Gastroesophageal sphincter (tissue), 4 donors: ENCODE measurements around the gene VAMP8. TPM values are rescaled to one million over a fixed set of nuclear protein-coding genes. Genes with fewer than 3 reads are reported as not detected.
"Not testable (repeated sequence)": the region's sequence is repeated elsewhere in the genome, so short reads cannot be mapped to it uniquely, and the experiment has no call there.

Source experiments
- ATAC-seq: fragments of 150-250 bp; one replicate; pipeline ENCODE4 v1.9.1; 2016; ENCODE audit warnings: mild to moderate bottlenecking, moderate library complexity
- H3K27ac ChIP-seq, 4 donors: fragments of 200-600 bp; sonication (generic) in 3 of 4; 1 replicate in 3 of 4; 2 replicates in 1 of 4; pipeline ENCODE4 v1.5.1; 2016 to 2019
- H3K27me3 ChIP-seq: fragments of 200-600 bp; sonication (generic); one replicate; pipeline ENCODE4 v1.5.1; 2019
- H3K36me3 ChIP-seq, 2 donors: fragments of 200-600 bp; sonication (generic); one replicate each; pipeline ENCODE4 v1.5.1; 2019; ENCODE audit warnings: control low read depth in 1 of 2
- H3K4me1 ChIP-seq, 3 donors: fragments of 200-600 bp; sonication (generic); 1 replicate in 2 of 3; 2 replicates in 1 of 3; pipeline ENCODE4 v1.5.1; 2016 to 2019; ENCODE audit warnings: control low read depth in 2 of 3
- H3K4me3 ChIP-seq, 2 donors: fragments of 200-600 bp; sonication (generic); one replicate each; pipeline ENCODE4 v1.5.1; 2019; ENCODE audit warnings: mild to moderate bottlenecking in 1 of 2, moderate library complexity in 1 of 2
- H3K9me3 ChIP-seq, 3 donors: fragments of 200-600 bp; sonication (generic); one replicate each; pipeline ENCODE4 v1.5.1; 2017 to 2019; ENCODE audit warnings: control low read depth in 2 of 3
- EP300 ChIP-seq: sonication (generic); formaldehyde crosslinking; IDR thresholded peaks from one replicate; pipeline ENCODE4 v1.6.1; 2017; ENCODE audit warnings: antibody characterized with exemption, mild to moderate bottlenecking
- POLR2A ChIP-seq, 2 donors: fragments of 450-650 bp; IDR thresholded peaks; one replicate each; pipeline ENCODE4 v1.6.1; 2017; ENCODE audit warnings: antibody characterized with exemption in 2 of 2, mild to moderate bottlenecking in 2 of 2, moderate library complexity in 1 of 2
- POLR2AphosphoS5 ChIP-seq: sonication (generic); formaldehyde crosslinking; IDR thresholded peaks from one replicate; pipeline ENCODE4 v1.6.1; 2017; ENCODE audit warnings: antibody characterized with exemption
- WGBS, 2 donors: methylation state at CpG; one replicate each; pipeline ENCODE4 v1.1.5; 2018; ENCODE audit warnings: low coverage in 1 of 2; 5-methylcytosine and 5-hydroxymethylcytosine counted together
- total RNA-seq, 4 donors: library from RNA; depleted of rRNA; stranded (reverse); fragments of >200 nt; gene quantifications; one replicate each; pipeline ENCODE4 v1.1.0, GENCODE V29; 2016
- TF ChIP-seq, protein P1 (sequence below), 4 experiments: fragments of 200-600 bp in 2 of 4; fragments of 450-650 bp in 2 of 4; sonication (generic) in 1 of 4; IDR thresholded peaks; one replicate each; pipeline ENCODE4 v1.5.1; 2017 to 2019; ENCODE audit warnings: antibody characterized with exemption in 4 of 4, mild to moderate bottlenecking in 2 of 4, moderate library complexity in 2 of 4

The VAMP8 gene
- total RNA-seq, 4 donors from 2014 or later, result 4.9 to 30.5 (median 13.6) TPM; not detected in 1

DNA sequence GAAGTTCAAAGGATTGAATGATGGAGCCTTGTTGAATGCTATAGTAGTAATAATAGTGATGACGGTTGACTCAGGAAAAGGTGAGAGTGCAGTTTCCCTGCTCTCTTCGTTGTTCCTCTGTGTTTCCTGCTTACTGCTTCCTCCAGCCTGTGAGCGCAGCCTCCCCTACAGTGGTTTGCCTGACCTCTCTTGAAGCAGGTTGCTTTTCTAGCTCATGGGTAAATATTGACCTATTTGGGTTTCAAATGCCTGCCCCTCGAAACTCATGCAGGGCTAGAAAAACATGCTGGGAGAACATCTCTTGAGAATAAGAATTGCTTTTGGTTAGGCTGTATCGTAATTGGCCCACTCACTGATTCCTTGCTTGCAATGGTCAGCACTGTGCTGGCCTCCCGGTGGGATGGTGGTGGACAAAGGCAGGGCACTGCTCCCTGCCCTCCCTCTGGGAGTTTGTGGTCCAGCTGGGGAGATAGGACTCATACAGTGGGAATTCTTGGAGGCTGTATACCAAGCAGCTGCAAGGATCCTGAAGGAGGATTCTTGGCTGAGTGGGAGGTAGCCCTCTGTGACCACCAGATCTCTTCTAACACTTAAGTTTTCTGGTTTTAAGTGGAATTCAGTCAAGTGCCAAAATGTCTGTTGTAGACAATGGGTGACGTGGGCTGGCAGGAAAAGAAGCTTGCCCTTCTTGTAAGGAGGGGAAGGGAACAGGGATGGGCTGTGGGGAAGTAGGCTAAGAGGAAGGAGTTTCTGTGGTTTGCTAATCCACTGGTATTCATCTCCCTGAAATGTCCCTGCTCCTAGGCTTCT is 12.8 kb downstream of the VAMP8 start:
- H3K4me1 ChIP-seq, result peaks cover 0 to 93% (median 37%) of the 10 kb centered on the region in 3 donors

GRCh38 chr2:85590950-85591349 is 13.6 kb downstream of the VAMP8 start:
- WGBS, 2 donors, result 57% methylated on average over 1 of the region's 2 CpGs; no CpG with 5 or more reads in 1 of the 2 donors
- H3K4me3 ChIP-seq, result no peak overlapping the region
- no peaks in the 10 kb centered on the region for H3K9me3 ChIP-seq
- TF ChIP-seq POLR2AphosphoS5 (no peak), POLR2A (IDR thresholded peaks at IDR 0.05) (no peak), EP300 (no peak)
- TF ChIP-seq, protein P1, sequence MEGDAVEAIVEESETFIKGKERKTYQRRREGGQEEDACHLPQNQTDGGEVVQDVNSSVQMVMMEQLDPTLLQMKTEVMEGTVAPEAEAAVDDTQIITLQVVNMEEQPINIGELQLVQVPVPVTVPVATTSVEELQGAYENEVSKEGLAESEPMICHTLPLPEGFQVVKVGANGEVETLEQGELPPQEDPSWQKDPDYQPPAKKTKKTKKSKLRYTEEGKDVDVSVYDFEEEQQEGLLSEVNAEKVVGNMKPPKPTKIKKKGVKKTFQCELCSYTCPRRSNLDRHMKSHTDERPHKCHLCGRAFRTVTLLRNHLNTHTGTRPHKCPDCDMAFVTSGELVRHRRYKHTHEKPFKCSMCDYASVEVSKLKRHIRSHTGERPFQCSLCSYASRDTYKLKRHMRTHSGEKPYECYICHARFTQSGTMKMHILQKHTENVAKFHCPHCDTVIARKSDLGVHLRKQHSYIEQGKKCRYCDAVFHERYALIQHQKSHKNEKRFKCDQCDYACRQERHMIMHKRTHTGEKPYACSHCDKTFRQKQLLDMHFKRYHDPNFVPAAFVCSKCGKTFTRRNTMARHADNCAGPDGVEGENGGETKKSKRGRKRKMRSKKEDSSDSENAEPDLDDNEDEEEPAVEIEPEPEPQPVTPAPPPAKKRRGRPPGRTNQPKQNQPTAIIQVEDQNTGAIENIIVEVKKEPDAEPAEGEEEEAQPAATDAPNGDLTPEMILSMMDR (IDR thresholded peaks at IDR 0.05), result no peak
- peaks cover 0 to 86% (median 33%) of the 10 kb centered on the region in 3 donors for H3K4me1 ChIP-seq
- H3K36me3 ChIP-seq, result peaks cover 0 to 6% of the 10 kb centered on the region in 2 donors
- no peak for ATAC-seq
- H3K27me3 ChIP-seq, result no peaks in the 10 kb centered on the region
- peak overlapping the region; percentile 8 to 74 (median 68) for H3K27ac ChIP-seq

More for the DNA sequence above, 12.8 kb downstream of the VAMP8 start:
- Histone ChIP-seq H3K36me3 (peaks cover 0 to 6% of the 10 kb centered on the region in 2 donors), H3K27ac (peak overlapping the region in 3 of 4 donors; percentile 63 to 74 (median 73)), H3K9me3 (no peaks in the 10 kb centered on the region), H3K27me3 (no peaks in the 10 kb centered on the region), H3K4me3 (no peak overlapping the region)
- no peak for TF ChIP-seq POLR2A (IDR thresholded peaks at IDR 0.05)
- TF ChIP-seq POLR2AphosphoS5, result peak; percentile 8
- ATAC-seq, result peak; percentile 6
- 54 to 61% methylated on average over 4 to 7 of the region's 7 CpGs for WGBS, 2 donors

DNA sequence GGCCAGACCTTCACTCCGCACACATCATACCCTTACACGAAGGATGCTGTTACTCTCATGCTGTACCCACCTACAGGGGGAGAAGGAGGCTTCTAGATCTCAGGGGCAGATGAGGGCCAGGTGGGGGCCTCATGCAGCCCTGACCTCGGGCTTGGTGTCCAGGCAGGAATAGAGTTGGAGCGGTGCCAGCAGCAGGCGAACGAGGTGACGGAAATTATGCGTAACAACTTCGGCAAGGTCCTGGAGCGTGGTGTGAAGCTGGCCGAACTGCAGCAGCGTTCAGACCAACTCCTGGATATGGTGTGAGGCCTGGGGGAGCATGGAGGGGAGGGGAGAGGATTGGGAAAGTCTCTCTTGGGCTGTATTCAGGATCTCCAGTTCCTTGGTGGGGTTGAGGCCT is 14.2 kb downstream of the VAMP8 start:
- H3K9me3 ChIP-seq, result no peaks in the 10 kb centered on the region
- ATAC-seq, result no peak
- TF ChIP-seq POLR2A (IDR thresholded peaks at IDR 0.05), result no peak
- TF ChIP-seq POLR2AphosphoS5, result no peak
- TF ChIP-seq, protein P1 (IDR thresholded peaks at IDR 0.05), result no peak
- TF ChIP-seq EP300, result no peak
- no peaks in the 10 kb centered on the region for H3K27me3 ChIP-seq
- no peak overlapping the region for H3K4me3 ChIP-seq
- peaks cover 0 to 86% (median 37%) of the 10 kb centered on the region in 3 donors for H3K4me1 ChIP-seq
- 75 to 81% methylated on average over 5 to 8 of the region's 12 CpGs for WGBS, 2 donors
- peak overlapping the region in 3 of 4 donors; percentile 63 to 74 (median 73) for H3K27ac ChIP-seq
- peaks cover 0 to 8% of the 10 kb centered on the region in 2 donors for H3K36me3 ChIP-seq

DNA sequence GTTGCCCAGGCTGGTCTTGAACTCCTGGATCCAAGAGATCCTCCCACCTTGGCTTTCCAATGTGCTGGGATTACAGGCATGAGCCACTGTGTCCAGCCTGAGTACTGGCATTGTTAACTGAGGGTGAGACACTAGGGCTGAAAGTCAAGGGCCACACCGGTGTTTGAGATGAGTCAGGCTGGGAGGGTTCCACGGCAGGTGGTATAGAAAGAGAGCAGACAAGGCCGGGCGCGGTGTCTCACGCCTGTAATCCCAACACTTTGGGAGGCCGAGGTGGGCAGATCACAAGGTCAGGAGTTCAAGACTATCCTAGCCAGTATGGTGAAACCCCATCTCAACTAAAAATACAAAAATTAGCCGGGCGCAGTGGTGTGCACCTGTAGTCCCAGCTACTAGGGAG is 14.9 kb downstream of the VAMP8 start:
- Histone ChIP-seq H3K4me1 (peaks cover 0 to 86% (median 42%) of the 10 kb centered on the region in 3 donors), H3K36me3 (peaks cover 0 to 15% of the 10 kb centered on the region in 2 donors), H3K27ac (peak overlapping the region in 2 of 4 donors; percentile 63 to 74)
- ATAC-seq, H3K27me3 ChIP-seq, H3K4me3 ChIP-seq, H3K9me3 ChIP-seq: not testable (repeated sequence)
- WGBS, 2 donors, result 85 to 100% methylated on average over 1 to 7 of the region's 9 CpGs

DNA sequence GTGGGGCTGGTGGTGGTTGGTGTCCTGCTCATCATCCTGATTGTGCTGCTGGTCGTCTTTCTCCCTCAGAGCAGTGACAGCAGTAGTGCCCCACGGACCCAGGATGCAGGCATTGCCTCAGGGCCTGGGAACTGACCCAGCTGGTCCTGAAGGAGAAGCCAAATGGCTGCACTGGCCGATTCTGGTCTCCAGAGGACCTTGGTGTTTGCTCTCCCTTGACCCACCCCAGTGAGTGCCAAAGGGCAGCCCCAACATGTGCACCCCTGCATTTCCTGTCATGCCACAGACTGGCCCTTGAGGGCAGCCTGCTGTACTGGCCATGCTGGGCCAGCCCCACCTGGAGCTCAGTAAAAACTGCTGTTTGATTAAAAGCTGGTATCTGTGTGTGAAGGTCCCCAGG is 15.6 kb downstream of the VAMP8 start:
- Histone ChIP-seq H3K4me1 (peaks cover 0 to 84% (median 42%) of the 10 kb centered on the region in 3 donors), H3K9me3 (no peaks in the 10 kb centered on the region), H3K27ac (peak overlapping the region in 1 of 4 donors; percentile 11), H3K4me3 (no peak overlapping the region), H3K27me3 (no peaks in the 10 kb centered on the region), H3K36me3 (peaks cover 0 to 23% of the 10 kb centered on the region in 2 donors)
- no peak for ATAC-seq
- TF ChIP-seq POLR2A (IDR thresholded peaks at IDR 0.05) (no peak), EP300 (no peak), POLR2AphosphoS5 (no peak)
- TF ChIP-seq, protein P1 (IDR thresholded peaks at IDR 0.05), result no peak
- WGBS, 2 donors, result 50% methylated on average over 2 of the region's 3 CpGs; no CpG with 5 or more reads in 1 of the 2 donors
